HEK293T (cell line): ENCODE results near the gene CALHM3.

Experiments used
- ARNT ChIP-seq: fragments of 450-650 bp; IDR thresholded peaks from 2 replicates; pipeline ENCODE4 v1.6.1; 2017; ENCODE audit warnings: mild to moderate bottlenecking
- BHLHE40 ChIP-seq: fragments of 450-650 bp; IDR thresholded peaks from 2 replicates; pipeline ENCODE4 v1.6.1; 2016; ENCODE audit warnings: mild to moderate bottlenecking, moderate library complexity, borderline replicate concordance
- CTBP1 ChIP-seq: fragments of 450-650 bp; IDR thresholded peaks from 2 replicates; pipeline ENCODE4 v1.6.1; 2016; ENCODE audit warnings: borderline replicate concordance
- ELF4 ChIP-seq: fragments of 450-650 bp; IDR thresholded peaks from 2 replicates; pipeline ENCODE4 v1.6.1; 2017; ENCODE audit warnings: antibody characterized with exemption
- FOXA1 ChIP-seq: fragments of 450-650 bp; IDR thresholded peaks from 2 replicates; pipeline ENCODE4 v1.6.1; 2016; ENCODE audit warnings: mild to moderate bottlenecking
- FOXK2 ChIP-seq: fragments of 450-650 bp; IDR thresholded peaks from 2 replicates; pipeline ENCODE4 v1.6.1; 2016; ENCODE audit warnings: mild to moderate bottlenecking
- FOXM1 ChIP-seq: fragments of 450-650 bp; IDR thresholded peaks from 2 replicates; pipeline ENCODE4 v1.6.1; 2017; ENCODE audit warnings: mild to moderate bottlenecking, borderline replicate concordance
- L3MBTL2 ChIP-seq: fragments of 450-650 bp; conservative IDR thresholded peaks from 2 replicates; pipeline ENCODE4 v1.6.1; 2016; ENCODE audit warnings: mild to moderate bottlenecking
- LEF1 ChIP-seq: fragments of 450-650 bp; IDR thresholded peaks from 2 replicates; pipeline ENCODE4 v1.6.1; 2017; ENCODE audit warnings: mild to moderate bottlenecking, borderline replicate concordance
- SP1 ChIP-seq: fragments of 450-650 bp; IDR thresholded peaks from 2 replicates; pipeline ENCODE4 v1.6.1; 2017
- SUZ12 ChIP-seq: fragments of 450-650 bp; IDR thresholded peaks from 2 replicates; pipeline ENCODE4 v1.6.1; 2016; ENCODE audit warnings: mild to moderate bottlenecking
- TARDBP ChIP-seq: fragments of 450-650 bp; IDR thresholded peaks from 2 replicates; pipeline ENCODE4 v1.6.1; 2016
- ZNF384 ChIP-seq: fragments of 450-650 bp; IDR thresholded peaks from 2 replicates; pipeline ENCODE4 v1.6.1; 2016
- TF ChIP-seq, protein P1 (sequence below): fragments of 450-650 bp; IDR thresholded peaks from 2 replicates; pipeline ENCODE4 v1.6.1; 2016

DNA sequence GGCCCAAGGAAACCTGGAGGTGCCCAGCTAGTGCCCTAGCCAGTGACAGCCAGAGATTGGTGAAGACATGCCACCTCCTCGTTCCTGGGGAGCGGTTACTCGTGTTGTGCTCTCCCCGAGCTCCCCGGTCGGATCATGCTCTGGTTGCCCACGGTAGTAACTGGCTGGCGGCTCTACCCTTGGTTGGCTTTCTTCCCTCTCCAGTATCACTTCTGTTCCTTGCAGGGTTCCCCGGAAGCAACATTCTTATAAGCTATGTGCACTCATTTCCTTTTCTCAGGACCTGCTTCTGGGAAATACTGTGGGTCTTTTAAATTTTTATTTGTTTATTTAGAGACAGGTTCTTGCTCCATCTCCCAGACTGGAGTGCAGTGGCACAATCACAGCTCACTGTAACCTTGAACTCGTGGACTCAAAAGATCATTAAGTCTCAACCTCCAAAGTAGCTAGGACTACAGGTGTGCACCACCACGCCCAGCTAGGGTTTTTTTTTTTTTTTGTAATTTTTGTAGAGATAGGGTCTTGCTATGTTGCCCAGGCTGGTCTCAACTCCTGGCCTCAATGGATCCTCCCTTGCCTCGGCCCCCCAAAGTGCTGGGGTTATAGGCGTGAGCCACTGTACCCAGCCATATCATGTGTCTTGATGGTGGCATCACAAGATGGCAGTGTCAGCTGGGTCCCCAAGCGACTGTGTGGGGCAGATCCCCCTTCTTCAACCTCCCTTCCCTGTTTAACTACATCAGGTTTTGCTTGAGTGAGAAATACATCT is 13.4 kb downstream of the CALHM3 start:
- TF ChIP-seq SUZ12 (no peak), SP1 (no peak), FOXA1 (no peak), ARNT (no peak), FOXK2 (no peak), TARDBP (no peak), FOXM1 (no peak), ELF4 (no peak), BHLHE40 (no peak), LEF1 (no peak), ZNF384 (no peak), L3MBTL2 (no peak), CTBP1 (no peak)
- TF ChIP-seq, protein P1, sequence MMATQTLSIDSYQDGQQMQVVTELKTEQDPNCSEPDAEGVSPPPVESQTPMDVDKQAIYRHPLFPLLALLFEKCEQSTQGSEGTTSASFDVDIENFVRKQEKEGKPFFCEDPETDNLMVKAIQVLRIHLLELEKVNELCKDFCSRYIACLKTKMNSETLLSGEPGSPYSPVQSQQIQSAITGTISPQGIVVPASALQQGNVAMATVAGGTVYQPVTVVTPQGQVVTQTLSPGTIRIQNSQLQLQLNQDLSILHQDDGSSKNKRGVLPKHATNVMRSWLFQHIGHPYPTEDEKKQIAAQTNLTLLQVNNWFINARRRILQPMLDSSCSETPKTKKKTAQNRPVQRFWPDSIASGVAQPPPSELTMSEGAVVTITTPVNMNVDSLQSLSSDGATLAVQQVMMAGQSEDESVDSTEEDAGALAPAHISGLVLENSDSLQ, result no peak
